Hepatic stellate cell (primary cell): Measurements from ENCODE around the gene PRRX2.
"Not testable (repeated sequence)": the region's sequence is repeated elsewhere in the genome, so short reads cannot be mapped to it uniquely, and the experiment has no call there.

Experiments used
- DNase-seq: peaks from one replicate; pipeline ENCODE4 v3.0.0; 2011; ENCODE audit warnings: low spot score

PRRX2 gene

DNA sequence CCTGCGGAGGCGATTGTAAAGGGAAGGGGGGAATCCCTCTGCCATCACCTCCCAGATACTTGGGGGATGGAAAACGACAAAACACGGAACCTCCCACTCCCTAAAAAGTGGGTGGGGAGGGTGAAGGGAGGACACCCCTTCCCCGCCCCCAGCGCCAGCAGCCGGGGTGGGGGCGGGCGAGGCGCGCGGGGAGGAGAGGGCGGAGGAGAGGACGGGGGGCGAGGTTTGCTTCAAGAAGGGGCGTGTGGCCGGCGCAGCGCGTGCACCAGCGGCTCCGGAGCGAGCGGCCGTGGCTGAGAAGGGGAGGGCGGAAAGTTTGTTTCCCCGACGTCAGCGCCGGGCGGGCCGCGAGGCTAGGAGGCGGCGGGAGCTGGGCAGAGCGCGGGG, at the start of gene PRRX2:
Gene PRRX2, plus strand, starts transcription at position 259 of the 387 bp plus-strand sequence. CDS start 221 bp downstream, outside the sequence.
- DNase-seq = peak; percentile 78

DNA sequence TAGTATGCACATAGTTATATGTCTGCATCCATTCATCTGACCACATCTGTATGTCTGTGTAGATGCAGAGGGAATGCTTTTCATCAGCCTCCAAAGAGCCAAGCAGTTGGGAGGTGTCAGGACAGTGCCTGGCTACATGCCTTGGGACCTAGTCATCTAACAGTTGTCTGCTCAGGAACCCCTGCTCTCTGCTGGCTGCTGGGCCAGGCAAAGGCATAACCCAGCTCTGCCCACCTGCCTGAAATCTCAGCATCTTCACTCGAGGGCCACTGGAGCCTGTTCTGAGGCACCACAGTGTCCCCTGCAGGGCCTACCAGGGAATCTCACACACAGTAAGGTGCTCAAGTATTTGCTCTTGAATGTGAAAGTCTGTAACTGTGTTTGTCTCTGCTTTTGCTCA, 48.3 kb upstream of the PRRX2 start:
- DNase-seq = peak; percentile 87

- DNase-seq = no peak
These were observed 45.4 kb upstream of the PRRX2 start for GRCh38 chr9:129619787-129620668.

GRCh38 chr9:129620669-129621295, 44.7 kb upstream of the PRRX2 start, which contains the start of gene C9orf50:
Gene C9orf50 (minus strand): TSS chr9:129621101. CDS start chr9:129620574, 527 bp downstream.
- no peak for DNase-seq

GRCh38 chr9:129623331-129623730, 42.1 kb upstream of the PRRX2 start:
- no peak for DNase-seq

GRCh38 chr9:129624168-129624759, 41.2 kb upstream of the PRRX2 start:
- peak; percentile 73 for DNase-seq

DNA sequence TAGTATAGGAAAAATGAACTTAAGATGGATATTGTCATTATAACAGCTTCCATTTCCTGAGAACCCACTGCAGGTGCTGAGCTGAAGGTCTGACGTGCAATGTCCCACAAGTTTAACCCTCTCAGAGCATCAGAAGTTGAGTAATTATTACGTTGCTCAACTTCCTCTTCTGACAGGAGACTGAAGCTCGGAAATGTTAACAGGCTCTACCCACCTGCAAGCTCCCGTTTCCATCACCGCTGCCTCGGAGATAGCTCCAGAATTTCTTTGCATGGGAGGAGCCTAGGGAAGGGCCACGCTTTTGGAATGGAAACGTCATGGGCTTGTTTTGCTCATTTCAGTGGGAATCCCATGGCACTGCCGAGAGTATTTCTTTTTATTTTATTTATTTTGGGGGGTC, 40.5 kb upstream of the PRRX2 start:
- DNase-seq = no peak

GRCh38 chr9:129626079-129626624, 39.3 kb upstream of the PRRX2 start, which contains the start of gene NTMT1:
Gene NTMT1 (plus strand): TSS chr9:129626163. CDS start chr9:129632704, 6,541 bp downstream.
- peak; percentile 85 for DNase-seq

DNA sequence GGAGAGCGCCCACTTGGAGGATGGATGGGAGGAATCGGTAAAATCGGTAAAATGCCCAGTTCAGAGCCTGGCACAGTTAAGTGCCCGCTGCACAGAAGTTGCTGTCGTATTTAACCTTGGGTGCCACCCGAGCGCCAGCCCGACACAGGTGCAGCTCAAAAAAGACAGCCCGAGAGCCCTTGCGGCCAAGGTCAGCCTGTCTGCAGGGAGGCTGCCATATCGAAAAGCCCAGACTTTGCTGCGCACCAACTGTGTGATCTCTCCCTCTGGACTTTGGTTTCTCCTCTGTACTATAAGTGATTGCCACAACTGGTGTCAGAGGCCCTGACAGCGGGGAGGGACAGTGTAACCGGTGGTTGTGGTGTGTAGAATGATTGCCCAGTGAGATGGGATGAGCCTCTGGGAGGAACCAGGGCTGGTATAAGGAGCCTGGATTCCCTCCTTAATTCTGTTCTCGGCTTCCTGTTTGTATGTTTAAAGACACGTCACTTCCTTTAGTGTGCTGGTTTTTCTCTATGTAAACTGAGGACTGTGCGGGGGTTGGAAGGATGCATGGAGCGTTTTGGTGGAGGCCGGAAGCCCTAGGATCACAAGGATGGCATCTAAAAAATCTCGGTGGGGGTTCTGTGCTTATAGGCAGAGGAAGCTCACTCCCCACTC, 38.7 kb upstream of the PRRX2 start:
- DNase-seq = peak; percentile 85

DNA sequence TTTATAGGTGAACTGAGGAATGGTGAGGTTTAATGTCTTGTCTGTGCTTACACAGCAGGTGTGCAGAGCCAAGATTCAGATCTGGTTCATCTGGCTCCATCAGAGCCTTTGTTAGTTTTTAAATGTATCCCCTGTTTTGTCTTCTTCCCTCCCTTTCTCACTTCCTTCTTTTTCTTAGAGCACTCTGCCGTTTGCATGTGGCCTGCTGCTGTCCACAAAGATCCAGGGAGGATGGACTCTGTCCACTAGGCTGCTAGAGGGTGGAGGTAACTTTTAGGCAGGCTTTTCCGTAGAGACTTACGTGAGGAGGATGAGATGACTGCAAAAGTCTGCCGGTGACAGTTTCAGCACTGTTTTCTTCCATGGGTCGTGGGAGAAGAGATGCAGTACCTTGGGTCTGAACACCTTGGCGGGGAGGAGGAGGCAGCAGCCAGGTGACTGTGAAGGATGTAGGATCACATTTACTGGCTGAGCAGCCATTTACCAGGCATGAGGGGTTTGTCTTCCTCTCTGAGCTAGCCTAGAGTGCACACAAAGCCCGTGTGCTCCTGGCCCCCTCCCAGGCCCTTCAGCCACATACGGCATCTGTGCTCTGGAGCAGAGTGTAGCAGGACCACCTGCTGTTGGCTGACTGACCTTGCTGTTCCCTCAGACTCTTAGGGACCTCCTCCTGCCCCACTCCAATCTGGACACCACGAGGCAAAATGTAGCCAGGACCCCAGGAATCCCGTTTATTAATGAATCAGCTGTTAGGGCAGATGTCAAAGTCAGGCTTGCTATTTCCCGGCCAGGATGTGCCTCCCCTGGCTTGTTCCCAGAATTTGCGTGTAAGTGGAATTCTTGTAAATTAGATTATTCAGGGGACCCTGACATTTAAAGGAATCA, 37.6 kb upstream of the PRRX2 start:
- DNase-seq = no peak

DNA sequence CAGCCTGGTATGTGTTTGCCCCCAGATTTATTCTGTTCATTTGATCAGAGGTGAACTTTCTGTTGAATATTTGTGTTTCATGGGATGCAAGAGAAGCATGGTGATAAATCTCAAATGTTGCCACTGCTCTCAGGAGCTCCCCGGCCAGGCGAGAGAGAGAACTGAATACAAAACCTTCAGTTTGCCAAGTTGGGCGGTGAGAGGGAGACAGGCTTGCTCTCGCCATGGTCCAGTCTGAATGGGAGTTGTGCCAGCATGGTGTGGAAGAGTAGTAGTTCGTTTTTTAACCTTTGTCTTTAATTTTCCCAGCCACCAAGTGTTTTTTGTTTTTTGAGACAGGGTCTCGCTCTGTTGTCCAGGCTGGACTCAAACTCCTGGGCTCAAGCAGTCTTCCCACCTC, 36.7 kb upstream of the PRRX2 start:
- no peak for DNase-seq

DNA sequence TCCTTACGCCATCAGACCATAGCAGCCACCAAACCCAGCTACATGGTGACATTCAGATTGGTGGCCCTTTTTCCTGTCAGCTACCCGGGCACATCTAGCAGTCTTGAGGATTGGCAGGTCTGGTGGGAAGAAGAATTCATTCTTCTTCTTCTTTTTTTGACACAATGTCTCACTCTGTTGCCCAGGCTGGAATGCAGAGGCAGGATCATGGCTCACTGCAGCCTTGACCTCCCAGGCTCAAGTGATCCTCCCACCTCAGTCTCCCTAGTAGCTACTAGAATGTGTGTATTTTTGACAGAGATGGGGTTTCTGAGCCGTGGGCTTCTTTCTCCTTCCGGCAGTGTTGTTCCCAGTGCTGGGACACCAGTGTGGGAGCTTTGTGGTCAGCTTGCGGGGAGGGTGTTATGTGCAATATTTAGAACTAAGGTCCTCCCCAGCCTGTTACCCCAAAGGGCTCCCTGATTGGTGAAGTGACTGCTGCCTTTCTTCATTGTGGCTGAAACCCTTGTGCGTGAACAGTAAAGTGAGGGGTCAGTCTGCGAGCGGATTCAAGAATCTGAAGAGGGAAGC, 36.1 kb upstream of the PRRX2 start:
- no peak for DNase-seq

GRCh38 chr9:129630967-129631673, 34.3 kb upstream of the PRRX2 start:
- DNase-seq = no peak

GRCh38 chr9:129631674-129632129, 33.7 kb upstream of the PRRX2 start:
- DNase-seq = no peak

- DNase-seq = no peak
These were observed 33.0 kb upstream of the PRRX2 start for GRCh38 chr9:129632460-129632859.

- DNase-seq = no peak
These were observed 32.2 kb upstream of the PRRX2 start for GRCh38 chr9:129633207-129633606.

- no peak for DNase-seq
These were observed 31.6 kb upstream of the PRRX2 start for GRCh38 chr9:129633848-129634247.

DNA sequence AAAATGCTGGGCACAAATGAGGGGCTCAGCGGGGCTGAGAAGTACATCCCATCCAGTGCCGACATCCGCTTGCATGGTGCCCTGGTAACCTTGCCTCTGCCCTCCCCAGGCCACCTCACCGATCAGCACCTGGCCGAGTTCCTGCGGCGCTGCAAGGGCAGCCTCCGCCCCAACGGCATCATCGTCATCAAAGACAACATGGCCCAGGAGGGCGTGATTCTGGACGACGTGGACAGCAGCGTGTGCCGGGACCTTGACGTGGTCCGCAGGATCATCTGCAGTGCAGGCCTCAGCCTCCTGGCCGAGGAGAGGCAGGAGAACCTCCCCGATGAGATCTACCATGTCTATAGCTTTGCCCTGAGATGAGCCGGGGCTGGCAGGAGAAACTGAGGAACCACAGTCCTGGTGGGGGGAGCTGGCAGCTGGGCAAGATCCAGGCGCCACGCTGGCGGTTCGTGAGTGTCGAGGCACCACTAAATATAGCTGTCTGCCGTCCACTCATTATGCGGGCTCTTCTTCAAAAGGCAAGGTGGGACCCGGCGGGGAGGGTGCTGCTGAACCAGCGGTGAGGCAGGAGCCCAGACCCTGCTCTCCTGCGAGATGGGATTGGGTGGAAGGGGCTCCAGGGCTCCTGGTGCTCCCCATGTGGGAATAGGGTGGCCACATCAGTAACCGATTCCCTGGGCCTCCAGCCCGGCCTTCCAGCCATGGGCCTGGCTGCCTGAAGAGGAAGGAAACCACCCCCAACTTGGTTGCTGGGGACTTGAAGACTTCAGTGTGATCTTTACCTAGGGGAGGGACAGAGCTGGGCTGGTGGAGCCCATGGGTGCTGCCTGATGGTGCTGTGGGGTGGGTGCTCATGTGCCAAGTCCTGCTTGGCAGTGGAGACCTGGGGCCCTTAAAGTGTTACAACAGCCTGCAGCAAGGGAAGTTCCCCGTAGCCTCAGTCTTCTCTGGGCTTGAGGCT, 30.1 kb upstream of the PRRX2 start:
- DNase-seq = no peak

DNA sequence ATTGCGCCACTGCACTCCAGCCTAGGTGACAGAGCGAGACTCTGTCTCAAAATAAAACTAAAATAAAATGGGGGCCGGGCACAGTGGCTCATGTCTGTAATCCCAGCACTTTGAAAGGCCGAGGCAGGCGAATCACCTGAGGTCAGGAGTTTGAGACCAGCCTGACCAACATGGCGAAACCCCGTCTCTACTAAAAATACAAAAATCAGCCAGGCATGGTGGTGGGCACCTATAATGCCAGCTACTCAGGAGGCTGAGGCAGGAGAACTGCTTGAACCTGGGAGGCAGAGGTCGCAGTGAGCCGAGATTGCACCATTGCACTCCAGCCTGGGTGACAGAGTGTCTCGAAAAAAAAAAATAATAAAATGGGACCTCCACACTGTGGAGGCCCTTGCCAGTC, 29.1 kb upstream of the PRRX2 start:
- DNase-seq = not testable (repeated sequence)
